HepG2 (cell line): ENCODE data around the gene RUNX2. TPM values are rescaled to one million over a fixed set of nuclear protein-coding genes. Genes with fewer than 3 reads are reported as not detected.

Experiments
- ARID2 ChIP-seq: sonication (generic); formaldehyde crosslinking; IDR thresholded peaks from 2 replicates; pipeline ENCODE4 v1.8.1; 2022; ENCODE audit warnings: mild to moderate bottlenecking, missing genetic modification reagents, borderline replicate concordance
- CBX1 ChIP-seq: IDR thresholded peaks from one replicate; pipeline ENCODE4 v1.6.1; 2016; ENCODE audit warnings: antibody characterized with exemption, low read depth
- CBX2 ChIP-seq, 2 experiments: fragments of 200-600 bp in 1 of 2; sonication (generic); formaldehyde crosslinking in 1 of 2; IDR thresholded peaks; 2 replicates each; pipeline versions ENCODE4 v1.7.0 to v1.8.1; 2018 to 2022; ENCODE audit warnings: low read depth in 2 of 2, low read length in 1 of 2, mild to moderate bottlenecking in 1 of 2, missing genetic modification reagents in 1 of 2
- FLYWCH1 ChIP-seq: sonication (generic); formaldehyde crosslinking; IDR thresholded peaks from 2 replicates; pipeline ENCODE4 v1.8.1; 2023; ENCODE audit warnings: mild to moderate bottlenecking, missing genetic modification reagents
- GLI4 ChIP-seq: sonication (generic); formaldehyde crosslinking; IDR thresholded peaks from 2 replicates; pipeline ENCODE4 v1.5.1; 2020; ENCODE audit warnings: missing genetic modification reagents, mild to moderate bottlenecking, moderate library complexity, borderline replicate concordance
- HHEX ChIP-seq: IDR thresholded peaks from 2 replicates; pipeline ENCODE4 v1.6.1; 2016; ENCODE audit warnings: control low read depth
- HNRNPLL ChIP-seq: fragments of 200-400 bp; formaldehyde crosslinking; IDR thresholded peaks from 2 replicates; pipeline ENCODE4 v1.6.1; 2017; ENCODE audit warnings: mild to moderate bottlenecking, low read depth, low read length; ENCODE audit not compliant: poor library complexity, severe bottlenecking
- HOXA5 ChIP-seq: sonication (generic); formaldehyde crosslinking; IDR thresholded peaks from 2 replicates; pipeline ENCODE4 v1.4.0; 2020; ENCODE audit warnings: missing genetic modification reagents
- LBX2 ChIP-seq: sonication (generic); formaldehyde crosslinking; IDR thresholded peaks from 2 replicates; pipeline ENCODE4 v1.5.0; 2020; ENCODE audit warnings: missing genetic modification reagents, mild to moderate bottlenecking, borderline replicate concordance
- NR2F2 ChIP-seq: IDR thresholded peaks from 2 replicates; pipeline ENCODE4 v1.6.1; 2012; ENCODE audit warnings: low read depth, inconsistent platforms, borderline replicate concordance
- ONECUT2 ChIP-seq: sonication (generic); formaldehyde crosslinking; IDR thresholded peaks from 2 replicates; pipeline ENCODE4 v1.4.0; 2020; ENCODE audit warnings: missing genetic modification reagents
- RNF2 ChIP-seq: fragments of 450-650 bp; conservative IDR thresholded peaks from 2 replicates; pipeline ENCODE4 v1.6.1; 2016; ENCODE audit warnings: low read depth
- SKI ChIP-seq: fragments of 450-650 bp; IDR thresholded peaks from one replicate; pipeline ENCODE4 v1.6.1; 2018; ENCODE audit warnings: mild to moderate bottlenecking; ENCODE audit not compliant: partially characterized antibody
- TCF12 ChIP-seq, 2 experiments: fragments of 450-650 bp in 1 of 2; sonication (generic) in 1 of 2; formaldehyde crosslinking in 1 of 2; IDR thresholded peaks; 2 replicates each; pipeline versions ENCODE4 v1.6.1 to v1.8.0; 2017 to 2022; ENCODE audit warnings: antibody characterized with exemption in 1 of 2, mild to moderate bottlenecking in 1 of 2, missing genetic modification reagents in 1 of 2, moderate library complexity in 1 of 2
- THAP8 ChIP-seq: sonication (generic); formaldehyde crosslinking; IDR thresholded peaks from 2 replicates; pipeline ENCODE4 v1.5.1; 2020; ENCODE audit warnings: missing genetic modification reagents, mild to moderate bottlenecking, borderline replicate concordance
- TRIM24 ChIP-seq: sonication (generic); formaldehyde crosslinking; IDR thresholded peaks from 2 replicates; pipeline ENCODE4 v1.8.0; 2022; ENCODE audit warnings: mild to moderate bottlenecking, missing genetic modification reagents
- TSC22D2 ChIP-seq: sonication (generic); formaldehyde crosslinking; IDR thresholded peaks from 2 replicates; pipeline ENCODE4 v1.5.1; 2020; ENCODE audit warnings: missing genetic modification reagents, mild to moderate bottlenecking, borderline replicate concordance
- ZNF136 ChIP-seq: sonication (generic); formaldehyde crosslinking; IDR thresholded peaks from 2 replicates; pipeline ENCODE4 v1.8.1; 2022; ENCODE audit warnings: low read depth, mild to moderate bottlenecking, moderate library complexity, missing genetic modification reagents
- ZNF253 ChIP-seq: sonication (generic); formaldehyde crosslinking; IDR thresholded peaks from 2 replicates; pipeline ENCODE4 v1.8.0; 2022; ENCODE audit warnings: mild to moderate bottlenecking, missing genetic modification reagents, borderline replicate concordance
- ZNF317 ChIP-seq: sonication (generic); formaldehyde crosslinking; IDR thresholded peaks from 2 replicates; pipeline ENCODE4 v1.5.0; 2020; ENCODE audit warnings: mild to moderate bottlenecking, missing genetic modification reagents
- ZNF382 ChIP-seq: sonication (generic); formaldehyde crosslinking; IDR thresholded peaks from 2 replicates; pipeline ENCODE4 v1.5.0; 2020; ENCODE audit warnings: missing genetic modification reagents, mild to moderate bottlenecking, borderline replicate concordance
- ZNF790 ChIP-seq: sonication (generic); formaldehyde crosslinking; IDR thresholded peaks from 2 replicates; pipeline ENCODE4 v1.8.0; 2022; ENCODE audit warnings: missing genetic modification reagents, mild to moderate bottlenecking, borderline replicate concordance
- polyA plus RNA-seq, 8 experiments: library from polyadenylated mRNA; depleted of rRNA in 3 of 8; stranded (reverse) in 7 of 8; unstranded in 1 of 8; fragments of >200 nt; fragmentation: Illumina TruSeq in 4 of 8; extraction: Trizol in 4 of 8; gene quantifications; 2 replicates each; pipeline versions ENCODE4 v1.2.1 to v1.2.3, GENCODE V29; 2011 to 2016; ENCODE audit warnings: low read depth in 4 of 8, missing spikeins in 1 of 8, mixed read lengths in 1 of 8; ENCODE audit not compliant: insufficient read depth in 1 of 8
- total RNA-seq, 5 experiments: library from RNA; depleted of rRNA; stranded (reverse); fragments of >200 nt; fragmentation: Illumina TruSeq; extraction: Trizol; gene quantifications; 2 replicates each; pipeline ENCODE4 v1.2.3, GENCODE V29; 2016; ENCODE audit warnings: low read depth in 1 of 5
- TF ChIP-seq, protein P1 (sequence below), 2 experiments: sonication (generic) in 1 of 2; formaldehyde crosslinking in 1 of 2; IDR thresholded peaks; 2 replicates each; pipeline versions ENCODE4 v1.6.1 to v1.9.0; 2014 to 2022; ENCODE audit warnings: antibody characterized with exemption in 1 of 2, borderline replicate concordance in 1 of 2, inconsistent platforms in 1 of 2, low read depth in 1 of 2, missing genetic modification reagents in 1 of 2

RUNX2 gene
- total and polyA plus RNA-seq, 2 of the 13 experiments (the other 11 are each of a cell fraction or from before 2014, with no cell fraction given) = not detected

- TF ChIP-seq GLI4 (CRISPR knock-in tag) = no peak
- no peak for TF ChIP-seq LBX2 (CRISPR knock-in tag)
- 0 out of 2 replicates have a peak, but pooled peaks have one; percentile 40 for TF ChIP-seq THAP8 (CRISPR knock-in tag)
- TF ChIP-seq ZNF253 = no peak
- no peak for TF ChIP-seq TSC22D2 (CRISPR knock-in tag)
- TF ChIP-seq ZNF317 (CRISPR knock-in tag) = no peak
- TF ChIP-seq, protein P1, sequence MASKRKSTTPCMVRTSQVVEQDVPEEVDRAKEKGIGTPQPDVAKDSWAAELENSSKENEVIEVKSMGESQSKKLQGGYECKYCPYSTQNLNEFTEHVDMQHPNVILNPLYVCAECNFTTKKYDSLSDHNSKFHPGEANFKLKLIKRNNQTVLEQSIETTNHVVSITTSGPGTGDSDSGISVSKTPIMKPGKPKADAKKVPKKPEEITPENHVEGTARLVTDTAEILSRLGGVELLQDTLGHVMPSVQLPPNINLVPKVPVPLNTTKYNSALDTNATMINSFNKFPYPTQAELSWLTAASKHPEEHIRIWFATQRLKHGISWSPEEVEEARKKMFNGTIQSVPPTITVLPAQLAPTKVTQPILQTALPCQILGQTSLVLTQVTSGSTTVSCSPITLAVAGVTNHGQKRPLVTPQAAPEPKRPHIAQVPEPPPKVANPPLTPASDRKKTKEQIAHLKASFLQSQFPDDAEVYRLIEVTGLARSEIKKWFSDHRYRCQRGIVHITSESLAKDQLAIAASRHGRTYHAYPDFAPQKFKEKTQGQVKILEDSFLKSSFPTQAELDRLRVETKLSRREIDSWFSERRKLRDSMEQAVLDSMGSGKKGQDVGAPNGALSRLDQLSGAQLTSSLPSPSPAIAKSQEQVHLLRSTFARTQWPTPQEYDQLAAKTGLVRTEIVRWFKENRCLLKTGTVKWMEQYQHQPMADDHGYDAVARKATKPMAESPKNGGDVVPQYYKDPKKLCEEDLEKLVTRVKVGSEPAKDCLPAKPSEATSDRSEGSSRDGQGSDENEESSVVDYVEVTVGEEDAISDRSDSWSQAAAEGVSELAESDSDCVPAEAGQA (IDR thresholded peaks at IDR 0.05; ENCODE audit: low read depth) = no peak
- TF ChIP-seq, protein P1 (CRISPR knock-in tag; IDR thresholded peaks at IDR 0.05; ENCODE audit: borderline replicate concordance) = no peak
- no peak for TF ChIP-seq TRIM24 (CRISPR knock-in tag)
- TF ChIP-seq ONECUT2 (CRISPR knock-in tag) = no peak
- TF ChIP-seq ZNF136 = no peak
- TF ChIP-seq RNF2 = no peak
- TF ChIP-seq TCF12 (IDR thresholded peaks at IDR 0.05) = no peak
- TF ChIP-seq TCF12 (CRISPR knock-in tag; IDR thresholded peaks at IDR 0.05) = no peak
- peak; percentile 15 for TF ChIP-seq SKI
- TF ChIP-seq FLYWCH1 (CRISPR knock-in tag) = no peak
- TF ChIP-seq ZNF790 (CRISPR knock-in tag) = no peak
- TF ChIP-seq CBX2 (IDR thresholded peaks at IDR 0.05; ENCODE audit: low read depth, low read length) = 0 out of 2 replicates have a peak, but pooled peaks have one; percentile 12
- TF ChIP-seq CBX2 (CRISPR knock-in tag; IDR thresholded peaks at IDR 0.05; ENCODE audit: low read depth) = no peak
- TF ChIP-seq HOXA5 (CRISPR knock-in tag) = no peak
- TF ChIP-seq NR2F2 = no peak
- TF ChIP-seq CBX1 = no peak
- TF ChIP-seq HNRNPLL = peak; percentile 79
- TF ChIP-seq ARID2 (CRISPR knock-in tag) = no peak
- no peak for TF ChIP-seq ZNF382 (CRISPR knock-in tag)
- no peak for TF ChIP-seq HHEX (CRISPR knock-in tag)
Measured at GRCh38 chr6:45422503-45423110, 94.5 kb downstream of the RUNX2 start (continued).
